Nucleus accumbens (tissue), 56 donors: ENCODE data around the gene TINAG.

Source experiments
- DNase-seq, 56 donors: peaks; one replicate each; lab custom pipeline; 2025; lab: John Stamatoyannopoulos, UW

The TINAG gene

GRCh38 chr6:54415517-54415916 lies 107.3 kb downstream of the TINAG start:
- no peak for DNase-seq

GRCh38 chr6:54419885-54420284 lies 111.6 kb downstream of the TINAG start:
- DNase-seq, result no peak

- no peak for DNase-seq
These were observed 118.8 kb downstream of the TINAG start for GRCh38 chr6:54426995-54427394.

GRCh38 chr6:54427396-54427937 lies 119.2 kb downstream of the TINAG start:
- DNase-seq, result peak in 1 of 56 donors; percentile 24

- no peak for DNase-seq
These were observed 120.2 kb downstream of the TINAG start for GRCh38 chr6:54428431-54428830.

- no peak for DNase-seq
These were observed 123.2 kb downstream of the TINAG start for GRCh38 chr6:54431466-54431865.
